OCI-LY1 (cell line): Measurements from ENCODE around the gene OSBPL1A.

Source experiments
- EZH2 ChIP-seq: fragments of 200-600 bp; sonication (generic), shearing (Covaris generic); IDR thresholded peaks from 2 replicates; pipeline ENCODE4 v1.8.0; 2017; ENCODE audit warnings: borderline replicate concordance, mixed run types, mild to moderate bottlenecking, antibody characterized with exemption, low read length, moderate library complexity, mixed read lengths
- TF ChIP-seq, protein P1 (sequence below): fragments of 200-600 bp; sonication (generic), shearing (Covaris generic); IDR thresholded peaks from 2 replicates; pipeline ENCODE4 v1.5.1; 2017; ENCODE audit warnings: mild to moderate bottlenecking, antibody characterized with exemption, low read length, moderate library complexity, mixed read lengths

DNA sequence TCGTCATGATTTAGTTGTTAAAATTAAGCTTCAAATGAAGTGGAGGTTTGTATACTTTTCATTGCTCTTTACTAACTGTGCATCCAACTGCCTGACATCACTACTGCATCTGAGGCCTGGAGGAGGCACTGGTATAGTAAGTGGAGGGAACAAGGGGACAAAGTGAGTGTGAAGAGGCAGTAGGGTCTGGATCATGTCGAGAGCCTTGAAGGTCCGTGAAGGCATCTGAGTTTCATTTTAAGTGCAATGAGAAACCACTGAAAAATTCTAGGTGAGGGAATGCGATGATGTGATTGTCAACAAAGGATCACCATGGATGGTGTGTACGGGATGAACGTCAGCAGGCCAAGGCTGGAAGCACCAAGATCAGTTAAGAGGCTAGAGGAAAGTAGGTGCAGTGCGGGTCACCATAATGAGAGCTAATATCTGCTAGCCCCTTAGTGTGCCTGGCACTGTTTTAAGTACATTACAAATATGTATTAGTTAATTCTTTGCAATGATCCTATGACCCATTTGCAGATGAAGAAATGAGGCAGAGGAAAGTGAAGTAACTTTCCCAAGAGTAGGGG lies 162.7 kb downstream of the OSBPL1A start:
- TF ChIP-seq, protein P1, sequence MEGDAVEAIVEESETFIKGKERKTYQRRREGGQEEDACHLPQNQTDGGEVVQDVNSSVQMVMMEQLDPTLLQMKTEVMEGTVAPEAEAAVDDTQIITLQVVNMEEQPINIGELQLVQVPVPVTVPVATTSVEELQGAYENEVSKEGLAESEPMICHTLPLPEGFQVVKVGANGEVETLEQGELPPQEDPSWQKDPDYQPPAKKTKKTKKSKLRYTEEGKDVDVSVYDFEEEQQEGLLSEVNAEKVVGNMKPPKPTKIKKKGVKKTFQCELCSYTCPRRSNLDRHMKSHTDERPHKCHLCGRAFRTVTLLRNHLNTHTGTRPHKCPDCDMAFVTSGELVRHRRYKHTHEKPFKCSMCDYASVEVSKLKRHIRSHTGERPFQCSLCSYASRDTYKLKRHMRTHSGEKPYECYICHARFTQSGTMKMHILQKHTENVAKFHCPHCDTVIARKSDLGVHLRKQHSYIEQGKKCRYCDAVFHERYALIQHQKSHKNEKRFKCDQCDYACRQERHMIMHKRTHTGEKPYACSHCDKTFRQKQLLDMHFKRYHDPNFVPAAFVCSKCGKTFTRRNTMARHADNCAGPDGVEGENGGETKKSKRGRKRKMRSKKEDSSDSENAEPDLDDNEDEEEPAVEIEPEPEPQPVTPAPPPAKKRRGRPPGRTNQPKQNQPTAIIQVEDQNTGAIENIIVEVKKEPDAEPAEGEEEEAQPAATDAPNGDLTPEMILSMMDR: no peak
- no peak for TF ChIP-seq EZH2
